Inflammatory macrophage (primary cell): Measurements from ENCODE around the gene HERC4.

ENCODE experiments used
- DNase-seq, 2 donors: peaks; one replicate each; pipeline ENCODE4 v3.0.0-alpha.2; 2020 to 2022
- total RNA-seq, 18 experiments: gene quantifications; one replicate each; lab custom pipeline; 2026; ENCODE audit warnings: mixed read lengths in 6 of 18, inconsistent platforms in 2 of 18; lab: John Stamatoyannopoulos, UW

The HERC4 gene
- total RNA-seq = 82.0 to 156 (median 99.0) reads per million in 18 experiments

- peak; percentile 94 to 96 for DNase-seq
Measured at GRCh38 chr10:68074775-68075549, at the start of gene HERC4. TSS of gene HERC4 (minus strand) at chr10:68075283. CDS start at chr10:68073108, 2,175 bp downstream.

DNA sequence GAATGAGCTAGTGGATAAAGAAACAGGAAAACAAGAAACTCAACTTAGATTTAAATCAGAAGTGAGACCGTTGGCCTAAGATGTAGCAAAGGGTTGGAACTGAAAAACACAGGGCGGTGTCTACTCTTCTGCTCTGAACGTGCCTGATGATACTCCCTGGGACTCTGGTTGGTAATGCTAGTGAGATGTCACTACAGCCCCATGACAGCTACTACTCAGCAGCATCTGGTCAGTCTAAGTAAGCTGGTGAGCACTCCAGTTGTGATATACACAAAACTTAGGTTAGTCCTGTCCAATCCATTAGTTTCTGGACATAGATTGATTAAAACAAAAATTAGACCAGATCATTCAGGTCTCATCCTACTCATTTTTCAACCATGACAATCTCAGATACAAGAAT is 49.6 kb upstream of the HERC4 start:
- DNase-seq = no peak

GRCh38 chr10:68121852-68122251 is 46.8 kb upstream of the HERC4 start:
- DNase-seq = no peak

- no peak for DNase-seq
Measured at GRCh38 chr10:68121020-68121743, 46.1 kb upstream of the HERC4 start.

DNA sequence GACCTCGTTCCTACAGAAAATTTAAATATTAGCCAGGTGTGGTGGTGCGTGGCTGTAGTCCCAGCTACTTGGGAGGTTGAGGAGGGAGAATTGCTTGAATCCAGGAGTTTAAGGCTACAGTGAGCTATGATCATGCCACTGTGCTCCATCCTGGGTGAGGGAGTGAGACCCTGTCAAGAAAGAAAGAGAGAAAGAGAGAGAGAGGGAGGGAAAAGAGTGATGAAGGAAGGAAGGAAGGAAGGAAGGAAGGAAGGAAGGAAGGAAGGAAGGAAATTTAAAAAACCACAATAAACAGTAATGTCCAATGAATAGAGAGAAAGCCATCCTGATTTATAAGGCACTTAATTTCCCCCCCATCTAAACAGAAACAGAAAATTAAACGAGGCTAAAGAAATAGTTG is 43.6 kb upstream of the HERC4 start:
- DNase-seq = no peak

DNA sequence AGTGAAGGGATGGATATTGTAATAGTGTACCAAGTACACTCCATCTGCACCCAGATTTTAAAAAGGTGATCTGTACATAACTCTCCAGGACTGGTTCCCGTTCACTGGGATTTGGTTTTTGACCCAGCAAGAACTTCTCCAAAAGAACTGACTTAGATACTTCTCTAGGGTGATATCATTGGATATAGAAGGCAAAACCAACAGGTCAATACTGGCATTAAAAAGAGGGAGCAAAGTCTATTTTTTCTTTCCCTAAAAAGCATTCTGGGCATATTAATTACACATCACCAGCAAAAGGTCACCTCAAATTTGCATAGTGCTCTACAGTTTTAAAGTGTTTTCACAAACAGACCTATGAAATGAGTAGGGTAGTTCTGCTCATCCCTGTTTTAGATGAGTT is 37.8 kb upstream of the HERC4 start:
- no peak for DNase-seq

DNA sequence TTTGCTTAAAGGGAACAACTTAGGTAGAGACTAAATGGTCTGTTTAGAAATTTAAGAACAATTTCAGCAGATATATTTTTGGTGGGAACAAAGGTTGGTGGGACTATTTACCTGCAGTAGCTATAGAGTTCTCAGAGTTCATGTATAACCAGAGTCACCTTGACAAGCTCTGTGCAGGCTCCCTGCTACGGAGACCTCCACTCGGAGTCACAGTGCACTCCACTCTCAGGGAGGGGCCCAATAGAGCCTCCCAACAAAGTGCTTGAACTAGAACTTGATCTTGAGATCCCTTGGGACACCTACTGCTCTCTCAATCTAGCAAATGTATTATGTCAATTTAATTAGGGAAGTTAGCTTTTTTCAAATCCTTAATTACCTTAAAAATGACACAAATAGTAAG is 36.5 kb upstream of the HERC4 start:
- DNase-seq = no peak

GRCh38 chr10:68110027-68110426 is 34.9 kb upstream of the HERC4 start:
- DNase-seq = no peak

DNA sequence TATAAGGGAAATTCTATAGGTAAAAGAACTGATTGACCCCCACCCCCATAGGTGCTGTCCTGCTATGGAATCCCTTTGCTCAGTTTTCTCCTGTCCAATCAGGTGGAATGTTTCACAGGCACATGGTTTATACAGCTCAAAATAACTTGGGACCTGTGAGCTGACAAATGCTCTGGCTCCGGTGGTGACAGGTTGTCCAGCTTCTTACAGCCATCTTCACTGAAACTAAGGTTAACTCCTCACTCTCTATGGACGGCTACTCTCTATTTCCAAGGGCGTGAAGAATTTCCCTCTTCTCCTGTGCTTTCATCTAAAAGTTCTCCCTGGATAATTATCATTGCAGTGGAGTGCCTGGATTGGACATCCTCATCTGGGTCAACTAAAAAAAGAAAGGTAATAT is 34.2 kb upstream of the HERC4 start, which contains the start of gene MYPN:
Gene MYPN (plus strand): TSS at position 158 of the 400 bp plus-strand sequence. CDS start 11,951 bp downstream, outside the sequence.
- DNase-seq = no peak

DNA sequence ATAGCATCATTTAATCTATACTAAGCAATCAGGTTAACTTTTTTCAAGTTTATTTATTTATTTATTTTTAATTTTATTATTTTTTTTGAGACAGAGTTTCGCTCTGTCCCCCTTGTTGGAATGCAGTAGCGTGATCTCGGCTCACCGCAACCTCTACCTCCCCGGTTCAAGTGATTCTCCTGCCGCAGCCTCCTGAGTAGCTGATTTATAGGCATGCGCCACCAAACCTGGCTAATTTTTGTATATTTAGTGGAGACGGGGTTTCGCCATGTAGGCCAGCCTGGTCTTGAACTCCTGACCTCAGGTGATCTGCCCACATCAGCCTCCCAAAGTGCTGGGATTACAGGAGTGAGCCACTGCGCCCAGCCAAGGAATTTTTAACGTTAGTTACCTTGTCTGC is 33.6 kb upstream of the HERC4 start:
- DNase-seq = no peak

- DNase-seq = no peak
Measured at GRCh38 chr10:68108051-68108450, 33.0 kb upstream of the HERC4 start.

DNA sequence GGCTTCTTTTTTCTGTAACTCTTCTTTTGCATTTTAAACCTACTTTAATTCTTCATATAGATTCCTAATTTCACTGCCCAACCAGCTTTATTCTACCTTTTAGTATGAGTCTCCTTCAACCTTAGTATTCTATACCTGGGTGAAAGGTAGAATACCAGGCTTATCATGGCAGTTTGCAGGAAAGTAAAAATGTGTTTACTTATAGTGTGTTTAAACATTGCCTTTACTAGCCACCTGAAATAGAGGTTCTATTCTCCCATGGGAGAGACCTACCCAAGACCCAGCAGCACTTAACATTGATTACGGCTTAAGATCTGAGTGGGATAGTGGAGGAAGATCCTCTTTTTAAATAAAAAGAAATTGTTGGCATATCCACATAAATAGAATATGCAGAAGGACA is 32.6 kb upstream of the HERC4 start:
- DNase-seq = no peak

DNA sequence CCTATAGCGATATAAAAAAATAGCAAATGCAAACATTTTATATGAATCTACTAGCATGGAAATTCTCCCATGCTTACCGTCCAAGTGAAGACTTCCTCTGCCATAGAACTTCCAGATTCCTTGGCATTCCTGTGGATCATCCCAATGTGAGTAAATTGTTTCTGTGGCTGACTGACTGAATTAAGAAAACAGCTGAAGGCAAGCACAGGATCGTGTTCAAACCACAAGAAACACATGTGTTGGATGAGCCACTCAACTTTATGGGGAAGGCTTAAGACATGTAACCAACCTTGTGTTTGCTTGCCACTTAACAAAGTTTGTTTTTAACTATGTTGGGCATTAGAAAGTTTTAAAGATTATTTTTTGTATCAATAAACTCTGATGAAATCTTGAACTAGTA is 31.6 kb upstream of the HERC4 start:
- no peak for DNase-seq

GRCh38 chr10:68105820-68106219 is 30.7 kb upstream of the HERC4 start:
- DNase-seq = no peak

GRCh38 chr10:68103901-68104300 is 28.8 kb upstream of the HERC4 start:
- no peak for DNase-seq

- no peak for DNase-seq
Measured at GRCh38 chr10:68103261-68103878, 28.3 kb upstream of the HERC4 start.

- DNase-seq = no peak
Measured at GRCh38 chr10:68101066-68101465, 26.0 kb upstream of the HERC4 start.

DNA sequence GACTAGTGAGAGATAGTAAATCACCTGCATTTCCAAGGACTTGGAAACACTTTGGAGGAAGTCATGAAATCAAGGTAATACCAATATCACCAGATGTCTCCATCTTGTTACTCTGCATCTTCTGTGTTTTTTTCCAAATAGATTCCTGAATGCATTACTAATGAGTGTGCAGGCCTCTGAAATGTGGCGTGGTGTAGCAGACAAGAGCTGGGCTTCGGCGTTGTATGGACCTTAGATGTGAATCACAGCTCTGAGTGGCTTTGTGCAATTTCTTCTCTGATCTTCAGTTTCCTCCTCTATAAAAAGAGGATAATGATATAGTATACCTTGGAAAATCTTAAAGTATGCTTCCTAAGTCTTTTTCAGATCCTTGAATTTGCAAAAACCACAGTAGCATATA is 24.7 kb upstream of the HERC4 start:
- no peak for DNase-seq

- no peak for DNase-seq
Measured at GRCh38 chr10:68096913-68097516, 21.9 kb upstream of the HERC4 start.

DNA sequence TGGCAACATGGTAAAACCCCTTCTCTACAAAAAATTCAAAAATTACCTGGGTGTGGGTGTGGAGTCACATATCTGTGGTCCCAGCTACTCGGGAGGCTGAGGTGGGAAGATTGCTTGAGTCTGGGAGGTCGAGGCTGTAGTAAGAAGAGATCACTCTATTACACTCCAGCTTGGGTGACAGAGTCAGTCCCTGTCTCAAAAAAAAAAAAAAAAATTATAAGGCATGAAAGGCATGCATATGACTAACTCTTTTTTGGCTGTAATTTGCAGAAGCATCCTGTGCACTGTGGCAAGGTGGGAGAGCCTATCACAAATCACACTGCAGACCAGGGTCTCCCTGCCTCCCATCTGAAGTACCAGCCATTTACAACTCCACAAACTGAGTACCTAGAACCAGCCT is 20.1 kb upstream of the HERC4 start:
- DNase-seq = no peak

DNA sequence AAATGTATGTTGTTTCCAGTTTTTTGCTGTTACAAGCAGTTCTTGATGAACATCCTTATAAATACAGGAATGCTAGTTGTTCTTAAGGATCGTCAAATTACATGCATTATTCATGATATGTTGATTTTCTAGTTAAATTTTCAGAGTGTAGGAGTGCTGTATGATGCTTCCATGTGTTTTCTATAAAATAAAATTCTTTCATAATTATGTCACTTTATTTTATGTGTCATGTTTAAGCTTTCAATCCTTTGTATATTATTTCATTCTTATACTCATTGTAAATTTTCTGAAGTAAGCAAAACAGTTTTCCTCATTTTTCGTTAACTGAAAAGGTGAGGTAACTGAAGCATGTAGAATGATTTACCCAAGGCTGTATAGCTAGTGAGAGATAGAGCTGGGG is 17.4 kb upstream of the HERC4 start:
- DNase-seq = no peak

DNA sequence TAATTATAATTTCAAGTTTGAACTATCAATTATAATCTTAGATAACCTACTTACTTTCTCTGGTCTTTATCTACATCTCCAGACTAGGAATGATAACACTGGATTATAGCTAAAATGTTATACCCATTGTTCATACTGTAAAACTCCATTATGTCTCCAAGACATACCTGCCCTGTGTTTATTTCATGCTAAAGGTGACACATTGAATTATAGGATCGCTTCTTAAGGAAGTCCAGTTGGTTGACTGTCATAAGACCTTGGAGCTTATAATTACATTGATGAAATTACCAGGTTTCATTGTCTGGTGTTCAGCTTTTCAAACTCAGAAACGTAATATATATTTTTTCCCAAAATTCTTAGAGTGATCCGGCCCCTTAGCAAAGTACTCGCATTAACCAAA is 15.5 kb upstream of the HERC4 start:
- no peak for DNase-seq

DNA sequence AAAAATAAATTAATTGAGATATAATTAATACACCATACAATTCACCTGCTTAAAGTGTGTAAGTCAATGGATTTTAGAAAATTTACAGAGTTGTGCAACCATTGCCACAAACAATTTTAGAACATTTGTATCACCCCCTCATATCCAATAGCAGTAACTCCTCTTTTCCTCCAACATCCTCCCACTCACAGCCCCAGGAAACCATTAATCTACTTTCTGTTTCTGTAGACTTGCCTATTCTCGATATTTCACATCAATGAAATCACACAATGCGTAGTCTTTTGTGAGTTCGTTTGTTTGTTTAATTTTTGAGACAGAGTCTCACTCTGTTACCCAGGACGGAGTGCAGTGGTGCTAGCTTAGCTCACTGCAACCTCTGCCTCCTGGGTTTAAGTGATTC is 13.7 kb upstream of the HERC4 start:
- no peak for DNase-seq
